GM13976 (cell line): Measurements from ENCODE around the gene SUFU.
"Not testable (repeated sequence)": the region's sequence is repeated elsewhere in the genome, so short reads cannot be mapped to it uniquely, and the experiment has no call there.

Experiments
- DNase-seq: peaks from one replicate; pipeline ENCODE4 v3.0.0; 2012; ENCODE audit warnings: low spot score
- in situ Hi-C: fragments of 300-500 bp; cut with MboI; formaldehyde crosslinking; loops from one replicate; pipeline ENCODE4 v1.12.0; 2022; ENCODE audit warnings: low sequenced_read_pairs, mixed read lengths, inconsistent platforms; ENCODE audit not compliant: unreplicated experiment
- TF ChIP-seq, protein P1 (sequence below): IDR thresholded peaks from 2 replicates; pipeline ENCODE4 v1.5.1; 2012; ENCODE audit warnings: borderline replicate concordance, mild to moderate bottlenecking; ENCODE audit not compliant: insufficient read depth; ENCODE audit errors: extremely low read depth, missing control alignments, control extremely low read depth

The SUFU gene

GRCh38 chr10:102523250-102524029, 19.7 kb downstream of the SUFU start:
- no peak for DNase-seq
- in situ Hi-C loops = no loop called here
- TF ChIP-seq, protein P1, sequence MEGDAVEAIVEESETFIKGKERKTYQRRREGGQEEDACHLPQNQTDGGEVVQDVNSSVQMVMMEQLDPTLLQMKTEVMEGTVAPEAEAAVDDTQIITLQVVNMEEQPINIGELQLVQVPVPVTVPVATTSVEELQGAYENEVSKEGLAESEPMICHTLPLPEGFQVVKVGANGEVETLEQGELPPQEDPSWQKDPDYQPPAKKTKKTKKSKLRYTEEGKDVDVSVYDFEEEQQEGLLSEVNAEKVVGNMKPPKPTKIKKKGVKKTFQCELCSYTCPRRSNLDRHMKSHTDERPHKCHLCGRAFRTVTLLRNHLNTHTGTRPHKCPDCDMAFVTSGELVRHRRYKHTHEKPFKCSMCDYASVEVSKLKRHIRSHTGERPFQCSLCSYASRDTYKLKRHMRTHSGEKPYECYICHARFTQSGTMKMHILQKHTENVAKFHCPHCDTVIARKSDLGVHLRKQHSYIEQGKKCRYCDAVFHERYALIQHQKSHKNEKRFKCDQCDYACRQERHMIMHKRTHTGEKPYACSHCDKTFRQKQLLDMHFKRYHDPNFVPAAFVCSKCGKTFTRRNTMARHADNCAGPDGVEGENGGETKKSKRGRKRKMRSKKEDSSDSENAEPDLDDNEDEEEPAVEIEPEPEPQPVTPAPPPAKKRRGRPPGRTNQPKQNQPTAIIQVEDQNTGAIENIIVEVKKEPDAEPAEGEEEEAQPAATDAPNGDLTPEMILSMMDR = no peak

DNA sequence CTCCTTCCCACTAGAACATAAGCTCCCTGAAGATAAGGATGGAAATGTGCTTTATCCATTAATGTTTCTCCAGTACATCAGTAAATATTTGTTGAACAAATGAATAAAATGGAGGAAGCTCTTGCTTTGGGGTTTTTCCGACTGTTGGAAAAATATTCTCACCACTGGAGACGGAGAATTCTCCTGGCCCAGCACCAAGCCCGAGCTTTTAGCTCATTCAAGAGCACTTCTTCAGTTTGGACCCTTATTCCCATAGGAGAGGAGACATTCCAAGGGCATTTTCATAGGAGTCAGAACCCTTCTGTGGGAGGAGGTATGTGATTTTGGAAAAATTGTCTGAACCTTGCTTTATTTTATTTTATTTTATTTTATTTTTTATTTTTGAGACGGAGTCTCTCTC, 21.0 kb downstream of the SUFU start:
- TF ChIP-seq, protein P1 = no peak
- DNase-seq = no peak
- in situ Hi-C loops = no loop called here

DNA sequence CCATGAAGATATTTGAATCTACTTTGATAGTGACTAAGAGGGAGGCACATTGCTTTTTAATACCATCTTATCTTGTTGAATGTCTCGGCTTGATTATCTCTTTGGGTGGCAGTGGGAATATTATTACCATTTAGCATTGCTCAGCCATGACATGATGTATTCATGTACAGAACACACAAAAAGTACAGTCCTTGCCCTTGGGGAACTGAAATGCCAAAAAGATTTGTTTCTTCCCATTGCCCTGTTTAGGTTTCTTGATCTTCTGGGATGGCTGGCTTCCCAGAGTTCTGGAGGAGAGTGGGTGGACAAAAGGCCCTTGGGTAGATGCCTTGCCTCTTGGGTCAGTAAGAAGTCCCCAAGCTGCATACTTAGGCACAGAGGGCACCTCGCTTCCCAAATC, 23.8 kb downstream of the SUFU start:
- TF ChIP-seq, protein P1 = no peak
- in situ Hi-C loops = no loop called here
- no peak for DNase-seq

DNA sequence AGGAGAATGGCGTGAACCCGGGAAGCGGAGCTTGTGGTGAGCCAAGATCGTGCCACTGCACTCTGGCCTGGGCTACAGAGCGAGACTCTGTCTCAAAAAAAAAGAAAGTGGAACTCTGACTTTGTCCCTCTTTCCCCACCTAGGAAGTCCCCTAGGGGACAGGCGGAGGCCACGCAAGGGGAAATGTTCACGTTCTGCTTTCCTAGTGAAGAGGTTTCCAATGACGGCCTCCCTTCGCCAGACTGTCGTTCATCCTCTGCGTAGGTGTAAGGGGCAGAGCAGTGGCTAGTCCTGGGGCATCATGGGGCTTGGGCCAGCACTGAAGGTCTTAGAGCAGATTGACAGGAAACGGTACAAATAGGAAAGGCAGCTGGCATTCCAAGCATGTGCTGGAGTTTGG, 30.6 kb downstream of the SUFU start:
- DNase-seq = no peak
- in situ Hi-C loops = no loop called here
- TF ChIP-seq, protein P1 = no peak

DNA sequence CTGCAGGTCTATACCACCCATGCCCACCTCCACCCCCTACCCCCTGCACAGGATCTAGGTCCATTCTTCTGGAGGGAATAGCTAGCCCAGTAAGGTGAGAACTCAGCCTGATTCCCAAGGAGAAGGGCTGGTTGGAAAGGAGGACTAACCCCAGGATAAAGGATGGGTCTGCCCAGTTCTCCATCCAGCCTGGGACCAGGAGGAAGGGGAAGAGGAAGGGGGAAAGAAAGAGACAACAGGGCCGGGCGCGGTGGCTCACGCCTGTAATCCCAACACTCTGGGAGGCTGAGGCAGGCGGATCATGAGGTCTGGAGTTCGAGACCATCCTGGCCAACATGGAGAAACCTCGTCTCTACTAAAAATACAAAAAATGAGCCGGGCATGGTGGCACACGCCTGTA, 31.2 kb downstream of the SUFU start:
- in situ Hi-C loops, DNase-seq: not testable (repeated sequence)

GRCh38 chr10:102535481-102536147, 31.8 kb downstream of the SUFU start:
- TF ChIP-seq, protein P1 = no peak
- DNase-seq = no peak
- in situ Hi-C loops = no loop called here

GRCh38 chr10:102537367-102537766, 33.6 kb downstream of the SUFU start:
- DNase-seq = no peak
- in situ Hi-C loops = no loop called here
- TF ChIP-seq, protein P1 = no peak
